ENCODE measurements around the gene CABS1.

DNA sequence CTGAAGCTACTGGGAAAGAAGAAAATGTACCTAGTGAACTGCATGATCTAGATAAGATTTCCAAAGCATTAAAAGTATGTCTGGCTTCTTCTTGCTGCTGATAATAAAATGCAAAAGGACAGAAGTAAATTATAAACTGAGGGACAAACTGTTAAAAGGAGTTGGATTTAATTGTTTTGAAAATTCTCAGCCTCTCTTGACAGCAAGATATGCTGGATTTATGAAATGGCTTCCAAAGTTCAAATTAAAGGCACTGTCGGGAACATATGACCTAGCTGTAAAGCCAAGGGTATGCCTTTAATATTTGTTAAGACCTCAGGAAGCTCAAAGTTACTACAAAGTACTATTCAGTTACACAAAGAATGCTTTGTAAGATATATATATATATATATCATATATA, 46.1 kb upstream of the CABS1 start:
- TF ChIP-seq POLR2A (IDR thresholded peaks at IDR 0.05) = no peak
- TF ChIP-seq, protein P1, sequence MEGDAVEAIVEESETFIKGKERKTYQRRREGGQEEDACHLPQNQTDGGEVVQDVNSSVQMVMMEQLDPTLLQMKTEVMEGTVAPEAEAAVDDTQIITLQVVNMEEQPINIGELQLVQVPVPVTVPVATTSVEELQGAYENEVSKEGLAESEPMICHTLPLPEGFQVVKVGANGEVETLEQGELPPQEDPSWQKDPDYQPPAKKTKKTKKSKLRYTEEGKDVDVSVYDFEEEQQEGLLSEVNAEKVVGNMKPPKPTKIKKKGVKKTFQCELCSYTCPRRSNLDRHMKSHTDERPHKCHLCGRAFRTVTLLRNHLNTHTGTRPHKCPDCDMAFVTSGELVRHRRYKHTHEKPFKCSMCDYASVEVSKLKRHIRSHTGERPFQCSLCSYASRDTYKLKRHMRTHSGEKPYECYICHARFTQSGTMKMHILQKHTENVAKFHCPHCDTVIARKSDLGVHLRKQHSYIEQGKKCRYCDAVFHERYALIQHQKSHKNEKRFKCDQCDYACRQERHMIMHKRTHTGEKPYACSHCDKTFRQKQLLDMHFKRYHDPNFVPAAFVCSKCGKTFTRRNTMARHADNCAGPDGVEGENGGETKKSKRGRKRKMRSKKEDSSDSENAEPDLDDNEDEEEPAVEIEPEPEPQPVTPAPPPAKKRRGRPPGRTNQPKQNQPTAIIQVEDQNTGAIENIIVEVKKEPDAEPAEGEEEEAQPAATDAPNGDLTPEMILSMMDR (IDR thresholded peaks at IDR 0.05) = no peak

All from testis (tissue), 2 donors.